ENCODE measurements around the gene EBF3. TPM values are rescaled to one million over a fixed set of nuclear protein-coding genes. Genes with fewer than 3 reads are reported as not detected.
"Not testable (repeated sequence)": the region's sequence is repeated elsewhere in the genome, so short reads cannot be mapped to it uniquely, and the experiment has no call there.

The EBF3 gene
- total RNA-seq, 1 experiment from 2014 or later, result not detected

GRCh38 chr10:129921801-129922597 lies 42.1 kb downstream of the EBF3 start:
- BruUV-seq (replicated peaks), result no TSS peak
- DNase-seq (ENCODE audit: unreplicated experiment), result no peak
- no peaks in the 10 kb centered on the region for H3K4me1 Mint-ChIP-seq (ENCODE audit: insufficient read depth, unreplicated experiment)
- no peak overlapping the region for H3K4me3 Mint-ChIP-seq (ENCODE audit: unreplicated experiment)
- H3K27ac Mint-ChIP-seq (ENCODE audit: low read depth, unreplicated experiment), result no peak overlapping the region
- TF ChIP-seq CTCF (IDR thresholded peaks at IDR 0.05; ENCODE audit: unreplicated experiment), result no peak
- no peaks in the 10 kb centered on the region for H3K9me3 Mint-ChIP-seq (ENCODE audit: unreplicated experiment)
- H3K36me3 Mint-ChIP-seq (ENCODE audit: insufficient read depth, unreplicated experiment), result no peaks in the 10 kb centered on the region
- ChIA-PET CTCF (no interaction called here), POLR2A (interaction anchor here (0.6 kb wide), 1 partner anchor 206 kb away, joined by 3 read pairs; no protein-coding TSS in a partner anchor)
- intact Hi-C loops (cut with micrococcal nuclease), result no loop called here
- no peaks in the 10 kb centered on the region for H3K27me3 Mint-ChIP-seq (ENCODE audit: insufficient read depth, unreplicated experiment)

- H3K4me3 Mint-ChIP-seq (ENCODE audit: unreplicated experiment), result no peak overlapping the region
- no peaks in the 10 kb centered on the region for H3K27me3 Mint-ChIP-seq (ENCODE audit: insufficient read depth, unreplicated experiment)
- no peak overlapping the region for H3K27ac Mint-ChIP-seq (ENCODE audit: low read depth, unreplicated experiment)
- ChIA-PET CTCF (no interaction called here), POLR2A (no interaction called here)
- H3K36me3 Mint-ChIP-seq (ENCODE audit: insufficient read depth, unreplicated experiment), result no peaks in the 10 kb centered on the region
- TF ChIP-seq CTCF (IDR thresholded peaks at IDR 0.05; ENCODE audit: unreplicated experiment), result no peak
- H3K4me1 Mint-ChIP-seq (ENCODE audit: insufficient read depth, unreplicated experiment), result no peaks in the 10 kb centered on the region
- intact Hi-C loops (cut with micrococcal nuclease), result no loop called here
- DNase-seq (ENCODE audit: unreplicated experiment), result no peak
- no peaks in the 10 kb centered on the region for H3K9me3 Mint-ChIP-seq (ENCODE audit: unreplicated experiment)
- BruUV-seq (replicated peaks), result no TSS peak
Observed at GRCh38 chr10:129921065-129921670, 42.9 kb downstream of the EBF3 start.

GRCh38 chr10:129920187-129920586 lies 43.9 kb downstream of the EBF3 start:
- BruUV-seq (replicated peaks); H3K36me3 Mint-ChIP-seq (ENCODE audit: insufficient read depth, unreplicated experiment); intact Hi-C loops (cut with micrococcal nuclease); DNase-seq (ENCODE audit: unreplicated experiment); H3K27ac Mint-ChIP-seq (ENCODE audit: low read depth, unreplicated experiment); H3K4me1 Mint-ChIP-seq (ENCODE audit: insufficient read depth, unreplicated experiment); POLR2A ChIA-PET; H3K27me3 Mint-ChIP-seq (ENCODE audit: insufficient read depth, unreplicated experiment); CTCF ChIA-PET; H3K4me3 Mint-ChIP-seq (ENCODE audit: unreplicated experiment); H3K9me3 Mint-ChIP-seq (ENCODE audit: unreplicated experiment): not testable (repeated sequence)

GRCh38 chr10:129919358-129919757 lies 44.7 kb downstream of the EBF3 start:
- BruUV-seq (replicated peaks), result no TSS peak
- H3K4me3 Mint-ChIP-seq (ENCODE audit: unreplicated experiment), result no peak overlapping the region

More at GRCh38 chr10:129919358-129919757, 44.7 kb downstream of the EBF3 start:
- H3K36me3 Mint-ChIP-seq (ENCODE audit: insufficient read depth, unreplicated experiment), result no peaks in the 10 kb centered on the region
- POLR2A ChIA-PET, result no interaction called here
- H3K27ac Mint-ChIP-seq (ENCODE audit: low read depth, unreplicated experiment), result no peak overlapping the region
- H3K27me3 Mint-ChIP-seq (ENCODE audit: insufficient read depth, unreplicated experiment), result no peaks in the 10 kb centered on the region
- DNase-seq (ENCODE audit: unreplicated experiment), result no peak
- H3K4me1 Mint-ChIP-seq (ENCODE audit: insufficient read depth, unreplicated experiment), result no peaks in the 10 kb centered on the region
- intact Hi-C loops (cut with micrococcal nuclease), result no loop called here
- TF ChIP-seq CTCF (IDR thresholded peaks at IDR 0.05; ENCODE audit: unreplicated experiment), result no peak
- CTCF ChIA-PET, result no interaction called here
- H3K9me3 Mint-ChIP-seq (ENCODE audit: unreplicated experiment), result no peaks in the 10 kb centered on the region
